GM23248 (cell line): ENCODE measurements around the gene CA12. TPM values are rescaled to one million over a fixed set of nuclear protein-coding genes. Genes with fewer than 3 reads are reported as not detected.

Experiments
- DNase-seq: peaks from one replicate; pipeline ENCODE4 v3.0.0-alpha.2; 2015
- H2AFZ ChIP-seq: fragments of 200-600 bp; sonication (generic); 2 replicates; pipeline ENCODE4 v1.6.1; 2016; ENCODE audit warnings: antibody characterized with exemption
- H3F3A ChIP-seq: fragments of 200-600 bp; sonication (generic); 2 replicates; pipeline ENCODE4 v1.6.1; 2016; ENCODE audit warnings: mild to moderate bottlenecking, antibody characterized with exemption, mixed run types; ENCODE audit not compliant: insufficient read depth
- H3K27ac ChIP-seq: fragments of 200-600 bp; sonication (generic); 2 replicates; pipeline ENCODE4 v1.5.1; 2016; ENCODE audit warnings: mild to moderate bottlenecking
- H3K27me3 ChIP-seq: fragments of 200-600 bp; sonication (generic); replicated peaks from 2 replicates; pipeline ENCODE4 v1.6.1; 2016; ENCODE audit warnings: mild to moderate bottlenecking; ENCODE audit not compliant: insufficient read depth
- H3K36me3 ChIP-seq: fragments of 200-600 bp; sonication (generic); 2 replicates; pipeline ENCODE4 v1.6.1; 2016; ENCODE audit warnings: low read depth, mild to moderate bottlenecking
- H3K4me1 ChIP-seq: fragments of 200-600 bp; sonication (generic); 2 replicates; pipeline ENCODE4 v1.6.1; 2016; ENCODE audit warnings: mild to moderate bottlenecking; ENCODE audit not compliant: insufficient read depth
- H3K4me2 ChIP-seq: fragments of 200-600 bp; sonication (generic); one replicate; pipeline ENCODE4 v1.6.1; 2016; ENCODE audit warnings: mild to moderate bottlenecking; ENCODE audit not compliant: unreplicated experiment
- H3K4me3 ChIP-seq: fragments of 200-600 bp; sonication (generic); 2 replicates; pipeline ENCODE4 v1.5.1; 2016; ENCODE audit warnings: mild to moderate bottlenecking
- H3K79me2 ChIP-seq: fragments of 200-600 bp; sonication (generic); 2 replicates; pipeline ENCODE4 v1.6.1; 2016; ENCODE audit warnings: mild to moderate bottlenecking; ENCODE audit not compliant: insufficient read depth
- H3K9ac ChIP-seq: fragments of 200-600 bp; sonication (generic); 2 replicates; pipeline ENCODE4 v1.6.1; 2016; ENCODE audit warnings: mild to moderate bottlenecking
- H3K9me2 ChIP-seq: fragments of 200-600 bp; sonication (generic); 2 replicates; pipeline ENCODE4 v1.6.1; 2016; ENCODE audit warnings: mixed run types, mild to moderate bottlenecking, moderate library complexity; ENCODE audit not compliant: insufficient read depth
- H3K9me3 ChIP-seq: fragments of 200-600 bp; sonication (generic); one replicate; pipeline ENCODE4 v1.6.1; 2017; ENCODE audit warnings: low read depth
- H4K20me1 ChIP-seq: fragments of 200-600 bp; sonication (generic); 2 replicates; pipeline ENCODE4 v1.6.0; 2016; ENCODE audit not compliant: insufficient read depth
- EZH2 ChIP-seq: fragments of 200-600 bp; sonication (generic); IDR thresholded peaks from 2 replicates; pipeline ENCODE4 v1.6.1; 2018; ENCODE audit warnings: antibody characterized with exemption, mild to moderate bottlenecking; ENCODE audit not compliant: insufficient read depth, poor library complexity, severe bottlenecking
- EZH2phosphoT487 ChIP-seq: fragments of 200-600 bp; sonication (generic); IDR thresholded peaks from 2 replicates; pipeline ENCODE4 v1.6.1; 2018; ENCODE audit warnings: antibody characterized with exemption, moderate library complexity, mild to moderate bottlenecking, low read depth; ENCODE audit not compliant: insufficient read depth
- WGBS, 2 experiments: methylation state at CpG; one replicate each; pipeline ENCODE4 v1.1.6; 2015 to 2017; ENCODE audit warnings: low lambda C conversion rate in 2 of 2, low coverage in 1 of 2; ENCODE audit errors: missing lambda C conversion rate in 2 of 2; 5-methylcytosine and 5-hydroxymethylcytosine counted together
- in situ Hi-C: fragments of 300-500 bp; cut with MboI; formaldehyde crosslinking; loops from 2 replicates; pipeline ENCODE4 v1.15.0; 2020
- polyA plus RNA-seq: library from polyadenylated mRNA; unstranded; fragments of >200 nt; fragmentation: Nextera tagmentation; extraction: Ambion mirVana; gene quantifications from 2 replicates; pipeline ENCODE4 v1.2.1, GENCODE V29; 2016
- total RNA-seq: library from RNA; depleted of rRNA; stranded (reverse); fragments of >200 nt; shearing (Covaris generic); gene quantifications from 2 replicates; pipeline ENCODE4 v1.2.3, GENCODE V29; 2014

Gene CA12
- total and polyA plus RNA-seq, 2 experiments from 2014 or later: 41.8 to 42.1 TPM

DNA sequence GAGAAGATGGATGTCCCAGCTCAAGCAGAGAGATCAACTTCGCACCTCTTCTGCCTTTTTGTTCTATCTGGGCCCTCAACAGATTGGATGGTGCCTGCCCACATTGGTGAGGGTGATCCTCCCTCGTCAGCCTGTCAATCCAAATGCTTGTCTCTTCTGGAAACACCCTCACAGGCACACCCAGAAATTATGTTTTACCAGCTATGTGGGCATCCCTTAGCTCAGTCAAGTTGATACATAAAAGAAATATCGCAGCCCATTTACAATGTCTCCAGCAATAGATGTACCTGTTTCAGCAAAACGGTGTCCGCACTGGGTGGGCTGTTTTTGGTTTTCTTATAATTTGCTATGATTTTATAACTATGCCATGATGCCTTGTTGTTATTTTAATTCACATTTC, 27.5 kb upstream of the CA12 start:
- TF ChIP-seq EZH2phosphoT487 (no peak), EZH2 (no peak)
- Histone ChIP-seq H3K9me3 (no peaks in the 10 kb centered on the region), H3K9ac (no peak overlapping the region), H3K36me3 (no peaks in the 10 kb centered on the region), H3K79me2 (no peaks in the 10 kb centered on the region), H3K27me3 (no peaks in the 10 kb centered on the region), H3F3A (no peaks in the 10 kb centered on the region), H3K4me1 (no peaks in the 10 kb centered on the region), H2AFZ (no peak overlapping the region), H3K27ac (no peak overlapping the region), H3K4me2 (no peak overlapping the region), H4K20me1 (no peaks in the 10 kb centered on the region), H3K4me3 (no peak overlapping the region), H3K9me2 (no peaks in the 10 kb centered on the region)
- in situ Hi-C loops: loop anchor here (25.0 kb wide), 2 partner anchors 247 to 622 kb away; partner anchors contain the start of gene RPS27L
- WGBS, 2 experiments: 90 to 94% methylated on average over 5 of the region's 5 CpGs
- no peak for DNase-seq

DNA sequence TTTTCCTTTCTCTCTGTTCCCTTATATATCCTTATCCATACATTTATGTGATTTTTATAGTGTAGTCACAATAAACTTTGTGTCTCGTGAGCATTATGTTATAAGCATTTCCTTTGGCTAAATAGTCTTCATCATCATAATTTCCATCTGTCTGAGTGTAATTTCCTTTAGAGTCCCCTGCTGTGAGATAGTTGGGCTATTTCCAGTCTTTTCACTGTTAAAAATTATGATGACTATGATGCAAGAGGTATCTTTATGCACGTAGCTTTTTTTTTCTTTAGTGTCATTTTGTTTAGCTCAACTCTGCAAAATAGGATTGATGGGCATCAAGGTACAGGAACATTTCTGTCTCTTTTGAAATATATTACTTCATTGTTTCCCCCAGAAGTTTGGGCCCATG, 26.9 kb upstream of the CA12 start:
- peak; percentile 18 for DNase-seq
- WGBS, 2 experiments: 63 to 72% methylated on average over 2 of the region's 2 CpGs
- in situ Hi-C loops: loop anchor here (25.0 kb wide), 2 partner anchors 246 to 621 kb away; partner anchors contain the start of gene RPS27L
- H3K27me3 ChIP-seq: no peaks in the 10 kb centered on the region
- no peak overlapping the region for H3K4me2 ChIP-seq
- no peaks in the 10 kb centered on the region for H3K4me1 ChIP-seq
- H3F3A ChIP-seq: no peaks in the 10 kb centered on the region
- no peaks in the 10 kb centered on the region for H4K20me1 ChIP-seq
- no peak overlapping the region for H3K4me3 ChIP-seq
- H3K9me3 ChIP-seq: no peaks in the 10 kb centered on the region
- H3K27ac ChIP-seq: no peak overlapping the region
- H3K9ac ChIP-seq: no peak overlapping the region
- TF ChIP-seq EZH2 (no peak), EZH2phosphoT487 (no peak)
- H3K9me2 ChIP-seq: no peaks in the 10 kb centered on the region
- no peaks in the 10 kb centered on the region for H3K36me3 ChIP-seq
- H2AFZ ChIP-seq: no peak overlapping the region
- no peaks in the 10 kb centered on the region for H3K79me2 ChIP-seq

DNA sequence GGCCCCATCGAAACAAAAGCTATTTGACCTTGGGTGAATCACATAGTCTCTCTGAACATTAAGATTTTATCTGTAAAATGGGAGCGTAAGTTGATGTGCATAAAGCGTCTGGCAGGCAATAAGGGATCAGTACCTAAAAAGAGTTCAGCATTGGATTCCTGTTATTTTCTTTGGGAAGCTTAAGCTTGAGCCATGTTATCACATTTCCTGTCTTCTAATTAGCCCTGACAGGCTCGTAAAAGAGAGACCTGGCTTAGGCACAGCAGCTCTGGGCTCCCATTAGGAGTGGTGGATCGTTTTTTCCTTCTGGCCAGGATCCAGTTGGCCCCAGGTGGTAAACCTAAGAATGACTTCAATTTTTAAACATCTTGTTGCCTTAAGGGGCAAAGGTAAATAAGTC, 26.0 kb upstream of the CA12 start:
- H3K9me2 ChIP-seq: no peaks in the 10 kb centered on the region
- 71 to 85% methylated on average over 5 of the region's 5 CpGs for WGBS, 2 experiments
- no peaks in the 10 kb centered on the region for H3K4me1 ChIP-seq
- no peaks in the 10 kb centered on the region for H3K79me2 ChIP-seq
- H3K9ac ChIP-seq: no peak overlapping the region
- no peak overlapping the region for H2AFZ ChIP-seq
- H3K27me3 ChIP-seq: no peaks in the 10 kb centered on the region
- H3K36me3 ChIP-seq: no peaks in the 10 kb centered on the region
- in situ Hi-C loops: loop anchor here (25.0 kb wide), 2 partner anchors 245 to 620 kb away; partner anchors contain the start of gene RPS27L
- H3K9me3 ChIP-seq: no peaks in the 10 kb centered on the region
- H3K4me2 ChIP-seq: no peak overlapping the region
- DNase-seq: no peak
- no peak for TF ChIP-seq EZH2phosphoT487
- TF ChIP-seq EZH2: no peak
- H3K4me3 ChIP-seq: no peak overlapping the region
- peaks cover 1% of the 10 kb centered on the region; the same call in 1 of the 2 replicates for H3F3A ChIP-seq
- no peak overlapping the region for H3K27ac ChIP-seq
- H4K20me1 ChIP-seq: no peaks in the 10 kb centered on the region

DNA sequence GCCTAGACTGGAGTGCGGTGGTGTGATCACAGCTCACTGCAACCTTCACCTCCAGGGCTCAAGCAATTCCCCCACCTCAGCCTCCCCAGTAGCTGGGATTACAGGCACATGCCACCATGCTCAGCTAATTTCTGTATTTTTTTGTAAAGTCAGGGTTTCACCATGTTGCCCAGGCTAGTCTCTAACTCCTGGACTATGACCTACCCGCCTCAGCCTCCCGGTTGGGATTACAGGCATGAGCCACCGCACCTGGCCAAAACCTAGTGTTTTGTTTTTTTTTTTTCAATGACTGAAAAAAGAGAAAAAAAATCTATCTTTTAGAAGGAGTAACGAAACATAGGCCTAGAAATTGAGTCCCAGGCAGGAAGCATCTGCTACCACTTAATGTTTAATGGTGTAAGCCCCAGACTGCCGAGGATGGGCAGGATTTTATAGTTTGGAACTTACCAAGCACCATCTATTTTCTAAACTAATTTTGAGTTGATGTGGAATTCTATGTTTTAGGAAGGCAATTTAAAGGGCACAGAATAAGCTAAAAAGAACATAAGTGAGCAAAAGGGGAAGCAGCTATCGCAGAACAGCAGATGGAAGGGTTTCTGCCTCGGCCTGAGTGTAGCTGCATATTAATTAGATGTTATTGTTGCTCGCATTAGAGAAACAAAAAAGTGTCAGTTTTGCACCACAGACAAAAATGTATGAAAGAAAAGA, 24.2 kb upstream of the CA12 start:
- H3K27me3 ChIP-seq: no peaks in the 10 kb centered on the region
- H3F3A ChIP-seq: peaks cover 6% of the 10 kb centered on the region; the same call in 1 of the 2 replicates
- H3K36me3 ChIP-seq: no peaks in the 10 kb centered on the region
- H4K20me1 ChIP-seq: no peaks in the 10 kb centered on the region
- peak overlapping the region; percentile 79 for H2AFZ ChIP-seq
- no peak overlapping the region for H3K4me2 ChIP-seq
- no peak for TF ChIP-seq EZH2phosphoT487
- no peak for TF ChIP-seq EZH2
- no peak overlapping the region for H3K27ac ChIP-seq
- no peak for DNase-seq
- H3K4me1 ChIP-seq: peaks cover 10% of the 10 kb centered on the region
- WGBS, 2 experiments: 65 to 66% methylated on average over 9 of the region's 9 CpGs
- no peaks in the 10 kb centered on the region for H3K9me2 ChIP-seq
- H3K79me2 ChIP-seq: no peaks in the 10 kb centered on the region
- no peak overlapping the region for H3K9ac ChIP-seq
- in situ Hi-C loops: loop anchor here (25.0 kb wide), 2 partner anchors 244 to 619 kb away; partner anchors contain the start of gene RPS27L
- no peaks in the 10 kb centered on the region for H3K9me3 ChIP-seq
- H3K4me3 ChIP-seq: no peak overlapping the region
